Left lobe of liver (tissue), 2 donors: ENCODE data around the gene GTF2E1. TPM values are rescaled to one million over a fixed set of nuclear protein-coding genes. Genes with fewer than 3 reads are reported as not detected.

Experiments used
- ATAC-seq: fragments of 200-7000 bp; cut with Tn5 transposase; one replicate; pipeline ENCODE4 v1.9.1; 2020; ENCODE audit warnings: mild to moderate bottlenecking, moderate library complexity
- DNase-seq: peaks from one replicate; pipeline ENCODE4 v3.0.0-alpha.2; 2020; ENCODE audit warnings: low spot score
- total RNA-seq: library from RNA; stranded (reverse); gene quantifications from one replicate; pipeline ENCODE4 v1.2.1, GENCODE V29; 2021
- donor health status: DM: no; HTN: no; CAD: no; lungs with moderate emphysema.
- donor health status: DM: no; HTN: yes; CAD: no.

The GTF2E1 gene
- total RNA-seq, 1 donor from 2014 or later: 7.1 TPM

- ATAC-seq (no peak), DNase-seq (no peak)
Measured at GRCh38 chr3:120796976-120797375, 54.4 kb downstream of the GTF2E1 start.

DNA sequence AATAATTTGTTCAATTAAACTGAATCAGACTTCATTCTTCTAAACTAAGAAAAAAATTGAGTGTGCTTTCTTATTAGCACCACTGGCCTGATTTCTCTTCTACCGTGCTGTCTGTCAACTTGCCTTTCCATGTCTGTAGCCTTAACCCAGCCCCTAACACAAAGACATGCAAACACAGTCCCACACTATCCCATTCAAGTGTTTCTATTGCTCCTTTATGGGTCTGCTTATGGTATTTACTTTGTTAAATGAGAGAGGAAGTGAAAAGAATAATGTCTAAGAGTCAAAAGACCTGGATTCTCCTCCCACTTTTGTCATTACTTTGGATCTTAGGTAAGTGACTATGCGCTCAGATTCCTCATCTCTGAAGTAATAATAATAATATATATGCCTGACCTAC, 55.3 kb downstream of the GTF2E1 start:
- DNase-seq: no peak
- ATAC-seq: no peak

DNA sequence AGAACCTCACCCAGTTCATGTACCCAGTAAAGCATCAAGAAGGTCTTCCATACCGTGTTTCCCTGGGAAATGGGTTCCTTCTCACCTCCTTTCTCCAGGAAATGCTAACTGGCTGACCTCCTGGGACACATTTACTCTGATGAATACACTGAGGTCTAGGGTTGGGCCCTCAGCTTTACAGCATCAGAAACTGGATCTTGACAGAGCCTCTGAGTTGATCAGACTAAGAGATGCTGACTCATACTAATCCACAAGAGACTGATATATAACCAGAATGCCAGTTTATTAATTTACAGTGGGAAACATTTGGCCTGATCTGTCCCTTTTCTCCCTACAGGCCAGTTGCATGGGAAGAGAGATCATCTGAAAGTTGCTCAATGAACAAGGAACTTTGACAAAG, 55.8 kb downstream of the GTF2E1 start:
- ATAC-seq (no peak), DNase-seq (no peak)

DNA sequence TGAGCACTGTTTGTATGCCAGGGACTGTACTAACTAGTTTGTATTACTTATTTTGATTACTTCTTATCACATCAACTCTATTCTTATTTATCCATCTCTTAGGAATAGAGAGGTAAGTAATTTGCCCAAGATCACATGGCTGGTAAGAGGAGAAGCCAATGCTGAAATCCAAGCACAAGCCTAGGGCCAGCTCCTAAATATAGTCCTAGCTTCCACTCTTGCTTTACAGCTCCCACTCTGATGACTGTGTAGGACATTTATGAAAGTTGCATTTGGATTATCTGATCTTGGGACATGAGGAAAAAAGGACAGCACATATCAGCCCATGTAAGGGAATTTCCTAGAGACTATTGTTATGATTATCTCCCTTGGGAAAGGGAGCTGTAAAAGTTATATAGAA, 58.1 kb downstream of the GTF2E1 start:
- ATAC-seq (no peak), DNase-seq (no peak)

DNA sequence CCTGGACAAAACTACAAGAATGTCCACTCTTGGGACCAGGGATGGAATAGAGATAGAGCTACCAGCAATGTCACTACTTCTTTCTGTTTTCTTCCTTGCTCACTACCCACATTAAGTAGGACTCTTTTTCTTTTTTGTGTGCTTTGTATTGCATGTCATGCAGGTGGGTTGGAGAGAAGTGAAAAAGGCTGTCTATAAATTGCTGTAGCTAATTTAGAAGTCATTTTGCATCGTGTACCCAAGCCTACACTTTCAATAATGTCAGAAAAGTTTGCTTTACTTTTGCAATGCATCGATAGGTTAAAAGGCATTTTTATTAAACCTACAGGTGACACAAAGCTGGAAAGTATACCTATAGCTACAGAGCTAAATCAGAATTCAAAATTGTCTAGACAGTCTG, 58.9 kb downstream of the GTF2E1 start:
- DNase-seq: no peak
- ATAC-seq: no peak

GRCh38 chr3:120802916-120803315, 60.4 kb downstream of the GTF2E1 start:
- no peak for DNase-seq
- no peak for ATAC-seq

DNA sequence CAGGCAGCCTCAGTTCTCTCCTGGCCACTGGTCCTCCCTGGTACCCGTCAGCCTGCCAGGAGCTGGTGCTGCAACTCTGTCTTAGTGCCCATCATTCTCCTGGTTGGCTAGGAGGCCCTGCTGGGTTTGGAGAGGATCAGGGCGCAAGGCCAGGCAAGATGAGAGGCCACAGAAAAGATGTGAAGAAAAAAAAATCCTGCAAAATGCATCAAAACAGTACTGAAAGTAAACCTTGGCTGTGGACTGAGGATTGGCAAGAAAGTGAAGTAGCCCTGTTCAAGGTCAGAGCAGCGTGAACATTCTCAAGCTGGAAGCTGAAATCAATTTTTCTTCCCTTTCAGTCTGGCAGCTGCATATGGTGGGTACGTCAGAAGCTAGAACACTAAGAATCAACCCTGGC, 74.2 kb downstream of the GTF2E1 start:
- ATAC-seq: no peak
- DNase-seq: no peak

- ATAC-seq (peak; percentile 78), DNase-seq (no peak)
Measured at GRCh38 chr3:120820748-120821147, 78.2 kb downstream of the GTF2E1 start.

GRCh38 chr3:120821426-120821825, 78.9 kb downstream of the GTF2E1 start:
- no peak for ATAC-seq
- DNase-seq: no peak

DNA sequence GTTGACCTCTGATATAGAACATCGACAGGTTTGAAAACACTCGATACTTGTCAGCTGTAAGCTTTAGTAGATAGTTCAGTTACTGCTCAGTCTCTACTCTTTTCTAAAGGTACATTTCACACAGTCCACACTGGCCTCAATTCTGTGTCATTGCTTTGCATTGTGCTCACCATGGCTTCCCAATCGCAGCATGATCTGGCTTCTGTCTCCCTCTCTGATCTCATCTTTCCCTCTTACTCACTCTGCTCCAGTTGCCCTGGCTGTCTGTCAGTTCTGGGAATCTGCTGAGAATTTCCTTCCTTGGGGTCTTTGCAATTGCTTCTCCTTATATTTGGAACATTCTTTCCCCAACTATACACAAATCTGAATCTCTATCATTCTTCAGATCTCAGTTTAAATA, 80.6 kb downstream of the GTF2E1 start:
- DNase-seq (no peak), ATAC-seq (no peak)

DNA sequence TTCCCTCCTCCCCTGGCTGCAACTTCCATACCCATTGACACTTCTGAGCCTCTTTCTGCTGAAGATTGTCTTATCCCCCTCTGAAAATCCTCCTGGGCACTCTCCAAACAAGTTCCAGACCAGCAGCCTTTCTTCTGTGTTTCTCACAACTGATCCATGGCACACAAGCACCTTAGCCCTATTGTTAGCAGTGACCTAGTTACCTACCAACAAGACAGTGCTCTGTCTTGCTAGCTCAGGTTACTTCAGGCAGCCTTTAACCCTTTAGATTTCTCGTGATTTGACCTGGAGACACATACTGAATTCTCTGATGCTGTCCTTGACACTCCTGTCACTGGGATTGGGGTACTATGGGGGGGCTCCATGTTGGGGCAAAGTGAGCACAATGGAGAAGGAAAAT, 82.1 kb downstream of the GTF2E1 start:
- ATAC-seq (no peak), DNase-seq (no peak)

DNA sequence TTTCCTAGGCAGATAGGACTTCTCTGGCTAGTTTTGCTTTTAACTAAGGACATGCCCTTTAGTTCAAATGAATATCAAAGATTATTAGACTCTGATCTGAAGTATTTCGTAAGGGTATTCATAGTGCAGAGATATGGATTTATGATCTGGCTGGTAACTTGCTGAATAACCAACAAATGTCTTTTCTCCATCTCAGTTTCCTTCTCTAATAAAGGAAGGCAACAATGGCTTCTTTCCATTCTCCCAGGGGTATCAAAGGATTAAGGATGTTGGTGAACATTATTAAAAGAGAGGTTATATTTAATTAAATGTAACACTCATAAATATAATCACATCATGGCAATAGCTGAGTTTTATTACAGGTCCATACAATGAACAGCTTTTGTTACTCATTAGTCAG, 86.3 kb downstream of the GTF2E1 start:
- ATAC-seq (no peak), DNase-seq (no peak)

DNA sequence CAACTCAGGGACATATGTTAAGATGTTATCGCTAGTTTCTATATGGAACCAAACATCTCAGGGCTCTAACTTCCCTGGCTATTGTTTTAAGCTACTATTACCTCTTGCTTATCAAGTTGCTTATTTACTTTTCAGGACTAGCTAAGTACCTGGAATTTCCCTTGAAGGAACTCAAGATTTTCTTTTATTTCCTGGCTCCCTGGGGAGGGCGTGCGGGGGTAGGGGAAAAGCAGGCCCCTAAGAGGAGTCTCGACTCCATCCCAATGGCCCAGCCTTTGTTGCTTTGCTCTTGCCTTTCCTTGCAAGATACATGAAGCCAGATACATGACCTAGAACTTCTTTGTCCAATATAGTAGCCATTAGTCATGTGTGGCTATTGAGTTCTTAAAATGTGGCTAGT, 88.5 kb downstream of the GTF2E1 start:
- no peak for ATAC-seq
- DNase-seq: no peak

Other genes starting within 250 kb of the GTF2E1 start
- gene NDUFB4, start 146.4 kb upstream of the GTF2E1 start, total RNA-seq: 65.2 TPM
- gene HGD, start 60.5 kb upstream of the GTF2E1 start, total RNA-seq: 510 TPM
- 13.7 TPM for gene RABL3, start 228 bp upstream of the GTF2E1 start, total RNA-seq
- gene STXBP5L, start 165.5 kb downstream of the GTF2E1 start, total RNA-seq: not detected